Anterior cingulate cortex (tissue), 58 donors: ENCODE data around the gene TUBB4A.
A peak's percentile ranks its signal among the peaks of the same experiment; 100 is the strongest.

Experiments used
- DNase-seq, 58 donors: peaks; one replicate each; lab custom pipeline; 2025; lab: John Stamatoyannopoulos, UW

TUBB4A gene

DNA sequence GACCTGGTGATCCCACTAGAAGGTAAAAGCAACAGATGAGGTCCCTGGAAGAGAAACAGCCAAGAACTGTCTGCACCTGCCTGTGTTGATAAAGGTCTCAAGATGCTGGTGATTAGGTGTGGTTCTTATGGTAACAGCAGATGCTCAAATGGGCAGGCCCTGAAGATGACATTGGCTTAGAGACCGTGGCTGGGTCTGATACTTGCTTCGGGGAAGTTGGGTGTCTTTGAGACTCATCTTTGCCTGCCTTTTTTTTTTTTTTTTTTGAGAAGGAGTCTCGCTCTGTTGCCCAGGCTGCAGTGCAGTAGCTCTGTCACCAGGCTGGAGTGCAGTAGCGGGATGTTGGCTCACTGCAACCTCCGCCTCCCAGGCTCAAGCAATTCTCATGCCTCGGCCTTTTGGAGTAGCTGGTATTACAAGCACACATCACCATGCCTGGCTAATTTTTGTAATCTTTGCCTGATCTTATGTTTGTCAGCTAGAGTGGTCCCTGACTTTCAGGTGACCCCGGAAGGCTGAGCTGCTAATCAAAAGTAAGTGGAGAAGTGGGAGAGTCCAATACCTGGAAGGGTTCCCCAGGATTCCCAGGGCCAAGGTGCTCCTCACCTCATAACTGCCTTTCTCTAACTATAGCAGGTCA is 50.4 kb downstream of the TUBB4A start:
- DNase-seq = no peak

DNA sequence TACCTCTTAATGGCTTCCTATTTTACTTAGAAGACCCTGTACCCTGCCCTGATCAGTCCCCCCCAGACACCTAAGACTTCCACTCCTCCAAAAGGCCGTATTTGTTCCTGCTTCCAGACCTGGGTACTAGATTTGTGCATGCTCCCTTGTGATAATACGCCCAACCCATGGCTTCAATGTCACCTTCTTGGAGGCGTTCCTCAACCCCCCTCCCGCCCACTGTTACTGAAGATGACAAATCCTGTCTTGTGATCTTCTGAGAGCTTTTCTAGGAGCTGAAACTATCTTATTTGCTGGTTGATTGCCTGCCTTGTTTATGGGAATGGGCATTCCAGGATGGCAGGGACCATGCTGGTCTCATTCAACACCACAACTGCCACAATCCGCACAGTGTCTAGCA is 51.9 kb downstream of the TUBB4A start:
- peak in 1 of 58 donors; percentile 20 for DNase-seq

- no peak for DNase-seq
These were observed 54.1 kb downstream of the TUBB4A start for GRCh38 chr19:6448045-6448444.

GRCh38 chr19:6446452-6446851 is 55.7 kb downstream of the TUBB4A start:
- no peak for DNase-seq
